ENCODE results near the gene SETBP1. TPM values are rescaled to one million over a fixed set of nuclear protein-coding genes. Genes with fewer than 3 reads are reported as not detected.
A peak's percentile ranks its signal among the peaks of the same experiment; 100 is the strongest.

Gene SETBP1
- total RNA-seq, 1 donor from 2014 or later, result 25.8 TPM

DNA sequence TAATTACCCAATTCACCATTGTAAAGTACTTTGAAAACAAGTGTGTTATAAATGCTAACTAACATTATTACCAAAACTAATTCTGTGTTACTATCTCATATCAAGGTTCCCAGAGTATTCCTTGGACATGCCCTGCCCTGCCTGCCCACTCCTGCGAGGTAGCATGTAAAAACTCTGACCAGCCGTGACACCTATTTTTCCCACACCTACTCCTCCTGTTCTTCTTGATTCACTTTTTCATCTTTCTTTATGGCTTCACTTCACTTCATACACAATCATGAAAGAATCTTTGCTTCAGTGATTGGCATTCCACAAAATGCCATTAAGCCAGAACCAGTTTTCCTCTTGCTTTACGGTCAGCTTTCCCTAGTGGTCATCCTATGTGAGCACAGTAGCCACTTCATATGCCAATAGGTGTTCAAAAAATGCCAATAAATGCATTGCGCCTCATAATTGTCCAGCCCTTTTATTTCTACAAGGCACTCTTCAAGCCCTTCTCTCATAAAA, 42.6 kb upstream of the SETBP1 start:
- Histone ChIP-seq H3K36me3 (no peaks in the 10 kb centered on the region), H3K9me3 (no peaks in the 10 kb centered on the region), H3K27ac (no peak overlapping the region), H3K4me3 (no peak overlapping the region), H3K27me3 (ENCODE audit: low read depth) (no peaks in the 10 kb centered on the region), H3K4me1 (no peaks in the 10 kb centered on the region)
- no peak for DNase-seq
- no peak for ATAC-seq
- intact Hi-C loops (cut with DNase I), result no loop called here
- TF ChIP-seq, protein P1, sequence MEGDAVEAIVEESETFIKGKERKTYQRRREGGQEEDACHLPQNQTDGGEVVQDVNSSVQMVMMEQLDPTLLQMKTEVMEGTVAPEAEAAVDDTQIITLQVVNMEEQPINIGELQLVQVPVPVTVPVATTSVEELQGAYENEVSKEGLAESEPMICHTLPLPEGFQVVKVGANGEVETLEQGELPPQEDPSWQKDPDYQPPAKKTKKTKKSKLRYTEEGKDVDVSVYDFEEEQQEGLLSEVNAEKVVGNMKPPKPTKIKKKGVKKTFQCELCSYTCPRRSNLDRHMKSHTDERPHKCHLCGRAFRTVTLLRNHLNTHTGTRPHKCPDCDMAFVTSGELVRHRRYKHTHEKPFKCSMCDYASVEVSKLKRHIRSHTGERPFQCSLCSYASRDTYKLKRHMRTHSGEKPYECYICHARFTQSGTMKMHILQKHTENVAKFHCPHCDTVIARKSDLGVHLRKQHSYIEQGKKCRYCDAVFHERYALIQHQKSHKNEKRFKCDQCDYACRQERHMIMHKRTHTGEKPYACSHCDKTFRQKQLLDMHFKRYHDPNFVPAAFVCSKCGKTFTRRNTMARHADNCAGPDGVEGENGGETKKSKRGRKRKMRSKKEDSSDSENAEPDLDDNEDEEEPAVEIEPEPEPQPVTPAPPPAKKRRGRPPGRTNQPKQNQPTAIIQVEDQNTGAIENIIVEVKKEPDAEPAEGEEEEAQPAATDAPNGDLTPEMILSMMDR (IDR thresholded peaks at IDR 0.05), result no peak

DNA sequence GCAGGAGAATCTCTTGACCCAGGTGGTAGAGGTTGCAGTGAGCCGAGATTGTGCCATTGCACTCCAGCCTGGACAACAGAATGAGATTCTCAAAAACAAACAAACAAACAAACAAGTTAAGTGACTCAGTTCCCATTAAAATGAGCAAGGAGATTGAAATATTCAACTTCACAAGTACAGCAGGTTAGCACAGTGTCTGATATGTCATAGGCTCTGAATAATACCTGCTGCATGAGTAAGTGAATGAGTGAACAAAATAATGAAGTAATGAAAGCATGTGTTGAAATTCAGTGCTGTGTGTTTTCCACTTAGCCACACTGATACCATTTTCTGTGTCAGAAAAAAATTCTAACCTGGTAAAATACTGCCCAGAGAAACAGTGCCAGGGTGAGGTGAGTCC, 41.9 kb upstream of the SETBP1 start:
- no peaks in the 10 kb centered on the region for H3K36me3 ChIP-seq
- TF ChIP-seq, protein P1 (IDR thresholded peaks at IDR 0.05), result no peak
- H3K27ac ChIP-seq, result no peak overlapping the region
- H3K27me3 ChIP-seq (ENCODE audit: low read depth), result no peaks in the 10 kb centered on the region
- ATAC-seq, result no peak
- H3K4me1 ChIP-seq, result no peaks in the 10 kb centered on the region
- no peak for DNase-seq
- no peaks in the 10 kb centered on the region for H3K9me3 ChIP-seq
- intact Hi-C loops (cut with DNase I), result no loop called here
- H3K4me3 ChIP-seq, result no peak overlapping the region

DNA sequence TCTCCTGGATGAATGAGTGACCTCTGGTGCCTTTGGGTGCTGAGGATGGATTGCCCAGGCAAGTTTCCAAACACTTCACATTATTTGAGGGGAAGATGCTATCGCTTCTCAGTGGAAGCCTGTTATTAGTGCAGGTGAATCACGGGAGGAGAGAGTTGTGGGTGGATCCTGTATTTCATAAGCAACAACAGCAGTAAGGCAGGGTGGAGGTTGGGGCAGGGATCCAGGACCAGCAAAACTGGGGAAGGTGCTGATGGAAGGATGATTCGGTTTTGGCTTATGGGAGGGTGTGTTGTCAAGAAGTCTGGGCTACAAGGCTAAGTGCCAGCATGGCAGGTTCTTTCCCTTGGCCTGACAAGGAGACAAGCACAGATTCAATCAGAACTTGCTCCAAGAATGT, 37.7 kb upstream of the SETBP1 start:
- Histone ChIP-seq H3K9me3 (no peaks in the 10 kb centered on the region), H3K27me3 (ENCODE audit: low read depth) (no peaks in the 10 kb centered on the region), H3K4me3 (no peak overlapping the region), H3K27ac (no peak overlapping the region), H3K4me1 (no peaks in the 10 kb centered on the region), H3K36me3 (no peaks in the 10 kb centered on the region)
- no peak for ATAC-seq
- intact Hi-C loops (cut with DNase I), result no loop called here
- DNase-seq, result no peak
- TF ChIP-seq, protein P1 (IDR thresholded peaks at IDR 0.05), result no peak

DNA sequence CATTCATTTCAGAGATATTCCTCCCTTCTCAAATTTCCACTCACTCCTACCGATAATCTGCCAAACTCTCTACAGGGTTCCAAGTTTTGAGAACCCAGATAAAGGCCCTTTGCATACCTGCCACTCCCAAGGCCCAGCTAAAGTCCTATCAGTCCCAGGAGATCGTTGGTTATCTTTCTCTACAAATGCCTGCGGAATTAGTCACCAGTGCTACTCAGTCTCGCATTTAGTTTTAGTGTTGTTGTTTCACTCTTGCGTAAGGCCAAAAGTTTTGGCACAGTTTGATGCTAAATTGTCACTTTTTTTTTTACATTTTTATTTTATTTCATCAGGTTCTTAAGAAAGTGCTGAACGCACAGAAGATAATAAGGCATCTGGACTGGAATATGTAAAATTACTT, 29.2 kb upstream of the SETBP1 start:
- DNase-seq (no peak), ATAC-seq (peak; percentile 85 to 92)
- H3K27ac ChIP-seq, result no peak overlapping the region
- H3K9me3 ChIP-seq, result no peaks in the 10 kb centered on the region
- no peaks in the 10 kb centered on the region for H3K4me1 ChIP-seq
- intact Hi-C loops (cut with DNase I), result no loop called here
- TF ChIP-seq, protein P1 (IDR thresholded peaks at IDR 0.05), result no peak
- no peaks in the 10 kb centered on the region for H3K27me3 ChIP-seq (ENCODE audit: low read depth)
- no peak overlapping the region for H3K4me3 ChIP-seq
- H3K36me3 ChIP-seq, result no peaks in the 10 kb centered on the region

DNA sequence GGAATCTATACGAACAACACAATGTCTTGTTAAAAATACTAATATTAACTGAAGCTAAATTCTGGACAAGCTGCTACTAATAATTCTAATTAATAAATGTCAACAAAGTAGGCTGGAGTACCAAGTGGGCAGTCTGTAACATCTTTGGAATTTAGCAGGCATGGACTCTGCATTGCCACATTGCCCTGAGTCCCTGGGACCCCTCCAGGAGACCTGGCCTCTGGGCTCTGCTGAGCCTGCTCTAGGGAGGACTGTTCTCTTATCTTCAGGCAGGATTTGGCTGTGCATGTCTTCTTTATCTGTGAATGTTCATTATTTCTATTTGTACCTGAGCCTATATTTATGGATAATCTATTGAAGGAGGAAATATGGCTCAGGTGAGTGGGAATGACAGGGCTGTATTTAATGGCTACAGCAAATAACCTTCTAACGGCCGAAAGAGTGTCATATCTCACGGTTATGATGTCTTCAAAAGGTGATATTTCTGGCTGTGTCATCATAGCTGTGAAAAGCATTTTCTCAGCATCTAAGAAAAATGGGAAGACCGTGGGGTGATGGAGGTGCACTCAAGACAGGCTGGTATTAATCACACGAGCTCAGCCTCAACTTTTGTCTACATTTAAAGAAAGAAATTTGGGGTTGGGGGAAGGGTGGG, 28.6 kb upstream of the SETBP1 start:
- Histone ChIP-seq H3K27ac (no peak overlapping the region), H3K9me3 (no peaks in the 10 kb centered on the region), H3K4me1 (no peaks in the 10 kb centered on the region), H3K4me3 (no peak overlapping the region), H3K36me3 (no peaks in the 10 kb centered on the region), H3K27me3 (ENCODE audit: low read depth) (no peaks in the 10 kb centered on the region)
- DNase-seq (no peak), ATAC-seq (no peak)
- intact Hi-C loops (cut with DNase I), result no loop called here
- TF ChIP-seq, protein P1 (IDR thresholded peaks at IDR 0.05), result no peak

Measured in lower lobe of right lung (tissue), 2 donors.